Peyer's patch (tissue), 4 donors: ENCODE measurements around the gene LEF1. TPM values are rescaled to one million over a fixed set of nuclear protein-coding genes. Genes with fewer than 3 reads are reported as not detected.

Source experiments
- DNase-seq, 3 donors: peaks; one replicate each; pipeline ENCODE4 v3.0.0-alpha.2; 2017 to 2019
- H3K27ac ChIP-seq, 4 donors: fragments of 200-600 bp; sonication (generic); one replicate each; pipeline ENCODE4 v1.5.1; 2016 to 2019
- H3K27me3 ChIP-seq, 2 donors: fragments of 200-600 bp; sonication (generic); one replicate each; pipeline ENCODE4 v1.5.1; 2019
- H3K36me3 ChIP-seq, 3 donors: fragments of 200-600 bp; sonication (generic); one replicate each; pipeline ENCODE4 v1.5.1; 2016 to 2019
- H3K4me1 ChIP-seq, 4 donors: fragments of 200-600 bp; sonication (generic); one replicate each; pipeline ENCODE4 v1.5.1; 2016 to 2019
- H3K4me3 ChIP-seq, 4 donors: fragments of 200-600 bp; sonication (generic); 1 replicate in 3 of 4; 2 replicates in 1 of 4; pipeline ENCODE4 v1.5.1; 2016 to 2019; ENCODE audit warnings: mild to moderate bottlenecking in 1 of 4
- H3K9me3 ChIP-seq, 4 donors: fragments of 200-600 bp; sonication (generic); one replicate each; pipeline ENCODE4 v1.5.1; 2016 to 2019; ENCODE audit warnings: mild to moderate bottlenecking in 1 of 4
- POLR2A ChIP-seq, 2 donors: fragments of 450-650 bp; IDR thresholded peaks; one replicate each; pipeline ENCODE4 v1.5.1; 2017; ENCODE audit warnings: antibody characterized with exemption in 2 of 2, mild to moderate bottlenecking in 2 of 2, moderate library complexity in 2 of 2
- total RNA-seq, 4 donors: library from RNA; depleted of rRNA; stranded (reverse); fragments of >200 nt; gene quantifications; one replicate each; pipeline ENCODE4 v1.1.0, GENCODE V29; 2016
- TF ChIP-seq, protein P1 (sequence below), 6 experiments: fragments of 450-650 bp in 4 of 6; fragments of 200-600 bp in 2 of 6; sonication (generic) in 1 of 6; IDR thresholded peaks; one replicate each; pipeline ENCODE4 v1.5.1; 2017 to 2019; ENCODE audit warnings: antibody characterized with exemption in 6 of 6, mild to moderate bottlenecking in 3 of 6, moderate library complexity in 1 of 6

The LEF1 gene
- total RNA-seq, 4 donors from 2014 or later, result 0.53 to 34.7 (median 4.4) TPM

DNA sequence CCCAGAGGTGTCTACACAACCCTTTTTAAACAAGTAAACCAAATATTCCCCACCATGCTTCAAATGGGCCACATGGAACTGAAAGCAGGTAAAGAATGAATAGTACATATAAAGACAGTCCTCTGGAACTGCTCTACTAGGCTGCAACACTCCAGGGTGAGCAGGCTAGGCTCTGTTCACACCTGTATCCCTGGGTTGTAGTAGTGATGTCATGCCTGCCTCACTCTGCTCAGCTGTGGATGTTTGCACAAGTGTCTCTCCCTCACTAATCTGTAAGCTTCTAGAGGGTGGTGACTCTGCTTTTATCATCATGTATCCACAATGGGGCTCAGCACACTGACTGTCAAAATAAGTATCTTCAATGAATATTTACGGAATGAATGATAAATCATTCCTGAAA is 20.4 kb downstream of the LEF1 start:
- no peaks in the 10 kb centered on the region for H3K27me3 ChIP-seq

DNA sequence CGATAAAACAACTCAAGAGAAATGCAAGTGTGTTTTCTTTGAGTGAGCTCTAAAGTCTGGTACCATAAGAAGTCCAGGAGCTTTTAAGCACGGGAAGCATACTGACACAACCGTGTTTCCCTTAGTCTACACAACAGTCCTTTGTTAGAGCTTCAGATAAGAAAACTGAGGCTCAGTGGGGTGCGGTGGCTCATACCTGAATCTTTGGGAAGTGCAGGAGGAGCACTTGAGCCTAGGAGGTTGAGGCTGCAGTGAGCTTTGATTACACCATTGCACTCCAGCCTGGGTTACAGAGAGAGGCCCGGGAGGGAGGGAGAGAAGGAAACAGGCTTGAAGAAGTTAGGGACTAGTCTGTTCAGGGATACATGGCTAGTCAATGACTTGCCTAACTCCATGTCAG is 21.9 kb downstream of the LEF1 start:
- H3K36me3 ChIP-seq, result no peaks in the 10 kb centered on the region
- no peak for DNase-seq

More for the DNA sequence above, 20.4 kb downstream of the LEF1 start:
- no peaks in the 10 kb centered on the region for H3K36me3 ChIP-seq
- no peaks in the 10 kb centered on the region for H3K9me3 ChIP-seq
- TF ChIP-seq POLR2A (IDR thresholded peaks at IDR 0.05), result no peak
- TF ChIP-seq, protein P1, sequence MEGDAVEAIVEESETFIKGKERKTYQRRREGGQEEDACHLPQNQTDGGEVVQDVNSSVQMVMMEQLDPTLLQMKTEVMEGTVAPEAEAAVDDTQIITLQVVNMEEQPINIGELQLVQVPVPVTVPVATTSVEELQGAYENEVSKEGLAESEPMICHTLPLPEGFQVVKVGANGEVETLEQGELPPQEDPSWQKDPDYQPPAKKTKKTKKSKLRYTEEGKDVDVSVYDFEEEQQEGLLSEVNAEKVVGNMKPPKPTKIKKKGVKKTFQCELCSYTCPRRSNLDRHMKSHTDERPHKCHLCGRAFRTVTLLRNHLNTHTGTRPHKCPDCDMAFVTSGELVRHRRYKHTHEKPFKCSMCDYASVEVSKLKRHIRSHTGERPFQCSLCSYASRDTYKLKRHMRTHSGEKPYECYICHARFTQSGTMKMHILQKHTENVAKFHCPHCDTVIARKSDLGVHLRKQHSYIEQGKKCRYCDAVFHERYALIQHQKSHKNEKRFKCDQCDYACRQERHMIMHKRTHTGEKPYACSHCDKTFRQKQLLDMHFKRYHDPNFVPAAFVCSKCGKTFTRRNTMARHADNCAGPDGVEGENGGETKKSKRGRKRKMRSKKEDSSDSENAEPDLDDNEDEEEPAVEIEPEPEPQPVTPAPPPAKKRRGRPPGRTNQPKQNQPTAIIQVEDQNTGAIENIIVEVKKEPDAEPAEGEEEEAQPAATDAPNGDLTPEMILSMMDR (IDR thresholded peaks at IDR 0.05), result no peak
- no peak overlapping the region for H3K4me3 ChIP-seq
- H3K4me1 ChIP-seq, result no peaks in the 10 kb centered on the region
- no peak overlapping the region for H3K27ac ChIP-seq
- DNase-seq, result no peak

DNA sequence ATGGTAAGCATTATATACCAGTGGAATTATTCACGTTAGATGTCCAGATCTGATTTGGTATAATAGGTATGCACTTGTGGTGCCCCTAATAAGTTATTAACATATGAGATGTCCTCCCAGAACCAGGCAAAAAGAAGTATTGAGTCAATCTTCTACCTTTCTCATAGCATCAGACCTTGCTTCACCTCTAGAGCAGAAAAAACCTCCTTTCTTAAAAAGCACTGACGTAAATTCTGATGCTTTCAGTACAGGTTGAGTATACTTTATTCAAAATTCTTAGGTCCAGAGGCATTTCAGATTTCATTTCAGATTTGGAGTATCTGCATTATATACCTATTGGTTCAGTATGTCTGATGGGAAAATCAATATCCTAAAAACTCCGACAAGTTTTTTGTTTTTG is 22.4 kb downstream of the LEF1 start:
- H3K27ac ChIP-seq, result no peak overlapping the region
- no peak for DNase-seq
- TF ChIP-seq, protein P1 (IDR thresholded peaks at IDR 0.05), result no peak
- no peak for TF ChIP-seq POLR2A (IDR thresholded peaks at IDR 0.05)
- no peaks in the 10 kb centered on the region for H3K9me3 ChIP-seq
- H3K4me1 ChIP-seq, result no peaks in the 10 kb centered on the region
- H3K36me3 ChIP-seq, result no peaks in the 10 kb centered on the region
- no peak overlapping the region for H3K4me3 ChIP-seq
- H3K27me3 ChIP-seq, result no peaks in the 10 kb centered on the region

More for the DNA sequence above, 21.9 kb downstream of the LEF1 start:
- no peak overlapping the region for H3K4me3 ChIP-seq
- no peaks in the 10 kb centered on the region for H3K27me3 ChIP-seq
- H3K4me1 ChIP-seq, result no peaks in the 10 kb centered on the region
- H3K27ac ChIP-seq, result no peak overlapping the region
- no peaks in the 10 kb centered on the region for H3K9me3 ChIP-seq
- TF ChIP-seq, protein P1 (IDR thresholded peaks at IDR 0.05), result no peak
- TF ChIP-seq POLR2A (IDR thresholded peaks at IDR 0.05), result no peak

DNA sequence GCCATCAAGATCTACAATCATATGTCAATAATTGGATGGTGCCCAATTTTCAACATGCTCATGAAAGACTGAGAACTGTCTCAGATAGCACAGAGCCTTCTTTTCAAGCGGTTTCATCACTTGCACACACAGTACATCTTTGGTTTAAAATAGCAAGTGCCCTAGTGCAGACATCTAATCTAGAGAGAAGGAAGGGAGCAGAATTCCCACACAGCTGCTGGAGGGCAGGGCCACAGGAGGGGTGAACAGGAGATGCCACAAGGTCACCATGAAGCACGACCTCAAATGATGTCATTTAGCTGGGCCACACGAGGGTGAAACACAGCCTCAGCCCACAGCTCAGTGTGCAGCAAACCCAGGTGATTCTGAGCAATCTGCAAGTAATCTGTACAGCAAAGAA is 24.3 kb downstream of the LEF1 start:
- no peaks in the 10 kb centered on the region for H3K4me1 ChIP-seq
- DNase-seq, result no peak
- no peak overlapping the region for H3K4me3 ChIP-seq
- H3K36me3 ChIP-seq, result no peaks in the 10 kb centered on the region
- H3K9me3 ChIP-seq, result no peaks in the 10 kb centered on the region
- no peaks in the 10 kb centered on the region for H3K27me3 ChIP-seq
- H3K27ac ChIP-seq, result no peak overlapping the region
- TF ChIP-seq, protein P1 (IDR thresholded peaks at IDR 0.05), result no peak
- no peak for TF ChIP-seq POLR2A (IDR thresholded peaks at IDR 0.05)

DNA sequence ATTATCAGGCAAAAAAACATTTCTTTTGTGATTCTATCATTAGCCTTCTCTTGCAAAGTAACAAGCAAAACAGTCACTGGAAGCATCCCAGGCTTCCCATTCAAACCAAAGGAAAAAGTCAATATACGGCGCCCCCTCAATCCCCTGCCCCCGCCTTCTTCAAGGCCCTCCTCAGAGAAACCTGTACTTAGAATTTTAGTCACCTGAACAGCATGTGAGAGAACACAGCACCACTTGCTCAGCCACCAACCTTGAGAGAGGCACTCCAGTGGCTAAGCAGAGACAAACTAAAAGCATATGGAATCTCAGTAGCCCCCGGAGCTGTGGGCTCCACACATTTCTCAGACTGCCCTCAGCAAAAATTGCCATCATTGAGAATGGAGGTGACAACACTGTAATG is 25.2 kb downstream of the LEF1 start:
- TF ChIP-seq, protein P1 (IDR thresholded peaks at IDR 0.05), result no peak
- no peak for TF ChIP-seq POLR2A (IDR thresholded peaks at IDR 0.05)
- no peaks in the 10 kb centered on the region for H3K9me3 ChIP-seq
- H3K4me1 ChIP-seq, result no peaks in the 10 kb centered on the region
- DNase-seq, result no peak
- H3K4me3 ChIP-seq, result no peak overlapping the region
- no peak overlapping the region for H3K27ac ChIP-seq
- no peaks in the 10 kb centered on the region for H3K27me3 ChIP-seq
- H3K36me3 ChIP-seq, result no peaks in the 10 kb centered on the region

DNA sequence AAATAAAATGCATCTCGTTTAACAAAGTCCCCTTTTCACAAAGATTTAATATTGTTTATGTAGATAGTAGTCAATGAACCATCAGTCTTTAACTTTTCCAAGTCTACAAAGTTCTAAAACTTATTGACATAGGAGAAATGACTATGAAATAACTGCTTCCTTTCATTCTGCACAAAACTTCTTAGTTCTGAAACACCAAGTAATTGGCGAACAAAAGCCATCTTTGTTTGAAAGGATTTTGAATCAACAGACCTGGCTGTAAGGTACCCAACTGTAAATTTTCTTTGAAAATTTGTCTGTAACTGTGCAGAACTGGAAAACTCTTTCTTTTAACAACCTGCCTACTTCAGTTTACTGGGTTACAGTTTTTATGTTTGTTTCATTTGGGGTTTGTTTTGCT is 25.9 kb downstream of the LEF1 start:
- no peak for DNase-seq
- TF ChIP-seq, protein P1 (IDR thresholded peaks at IDR 0.05), result no peak
- no peak for TF ChIP-seq POLR2A (IDR thresholded peaks at IDR 0.05)

More for the DNA sequence above, 25.9 kb downstream of the LEF1 start:
- H3K9me3 ChIP-seq, result no peaks in the 10 kb centered on the region
- no peak overlapping the region for H3K27ac ChIP-seq
- no peak overlapping the region for H3K4me3 ChIP-seq
- no peaks in the 10 kb centered on the region for H3K4me1 ChIP-seq
- H3K27me3 ChIP-seq, result no peaks in the 10 kb centered on the region
- no peaks in the 10 kb centered on the region for H3K36me3 ChIP-seq
